Progenitor cell of endocrine pancreas (in vitro differentiated cells): Measurements from ENCODE around the gene BNIPL. TPM values are rescaled to one million over a fixed set of nuclear protein-coding genes. Genes with fewer than 3 reads are reported as not detected.

Source experiments
- DNase-seq: peaks from one replicate; pipeline ENCODE4 v3.0.0; 2021; ENCODE audit warnings: low spot score; ENCODE audit not compliant: unreplicated experiment
- H3K27ac Mint-ChIP-seq: 2 replicates; pipeline ENCODE4 v1.8.0; 2021; ENCODE audit warnings: mild to moderate bottlenecking, moderate library complexity, mixed read lengths
- H3K27me3 Mint-ChIP-seq: 2 replicates; pipeline ENCODE4 v1.8.0; 2021; ENCODE audit warnings: mixed read lengths
- H3K36me3 Mint-ChIP-seq: 2 replicates; pipeline ENCODE4 v1.8.0; 2022; ENCODE audit warnings: mixed read lengths; ENCODE audit not compliant: insufficient read depth
- H3K4me1 Mint-ChIP-seq: 2 replicates; pipeline ENCODE4 v1.8.0; 2021; ENCODE audit warnings: low read depth, mixed read lengths
- H3K4me3 Mint-ChIP-seq: 2 replicates; pipeline ENCODE4 v1.8.0; 2021; ENCODE audit warnings: low read depth, mild to moderate bottlenecking, moderate library complexity, mixed read lengths
- H3K9me3 Mint-ChIP-seq: 2 replicates; pipeline ENCODE4 v1.8.0; 2021; ENCODE audit warnings: low read depth, mixed read lengths
- CTCF ChIP-seq: fragments of 200-600 bp; sonication (generic); IDR thresholded peaks from one replicate; pipeline ENCODE4 v1.5.0; 2021; ENCODE audit warnings: antibody characterized with exemption, mild to moderate bottlenecking; ENCODE audit not compliant: unreplicated experiment
- total RNA-seq: library from RNA; stranded (reverse); gene quantifications from 2 replicates; pipeline ENCODE4 v1.2.1, GENCODE V29; 2021

Gene BNIPL
- total RNA-seq, 1 donor from 2014 or later, result 0.93 TPM

GRCh38 chr1:151060657-151061421 is 24.5 kb downstream of the BNIPL start:
- TF ChIP-seq CTCF, result no peak
- Mint-ChIP-seq H3K4me3 (peak overlapping the region; percentile 86), H3K27me3 (no peaks in the 10 kb centered on the region), H3K9me3 (no peaks in the 10 kb centered on the region), H3K4me1 (peaks cover 57% of the 10 kb centered on the region), H3K36me3 (peaks cover 25% of the 10 kb centered on the region), H3K27ac (peak overlapping the region; percentile 91)
- no peak for DNase-seq

- no peaks in the 10 kb centered on the region for H3K9me3 Mint-ChIP-seq
- H3K4me3 Mint-ChIP-seq, result peak overlapping the region; percentile 86
- TF ChIP-seq CTCF, result no peak
- H3K4me1 Mint-ChIP-seq, result peaks cover 48% of the 10 kb centered on the region
- peaks cover 21% of the 10 kb centered on the region for H3K36me3 Mint-ChIP-seq
- no peaks in the 10 kb centered on the region for H3K27me3 Mint-ChIP-seq
- H3K27ac Mint-ChIP-seq, result peak overlapping the region; percentile 91
- no peak for DNase-seq
These were observed 25.3 kb downstream of the BNIPL start for GRCh38 chr1:151061704-151062103.

- peak overlapping the region; percentile 86 for H3K4me3 Mint-ChIP-seq
- no peak for DNase-seq
- peak overlapping the region; percentile 90 for H3K27ac Mint-ChIP-seq
- no peak for TF ChIP-seq CTCF
- peaks cover 40% of the 10 kb centered on the region for H3K4me1 Mint-ChIP-seq
- H3K36me3 Mint-ChIP-seq, result peaks cover 19% of the 10 kb centered on the region
- H3K9me3 Mint-ChIP-seq, result no peaks in the 10 kb centered on the region
- H3K27me3 Mint-ChIP-seq, result no peaks in the 10 kb centered on the region
These were observed 26.5 kb downstream of the BNIPL start for GRCh38 chr1:151062741-151063371.

- peaks cover 31% of the 10 kb centered on the region for H3K4me1 Mint-ChIP-seq
- no peak overlapping the region for H3K4me3 Mint-ChIP-seq
- no peaks in the 10 kb centered on the region for H3K9me3 Mint-ChIP-seq
- no peak for TF ChIP-seq CTCF
- H3K27ac Mint-ChIP-seq, result no peak overlapping the region
- H3K36me3 Mint-ChIP-seq, result peaks cover 19% of the 10 kb centered on the region
- no peaks in the 10 kb centered on the region for H3K27me3 Mint-ChIP-seq
- no peak for DNase-seq
These were observed 28.8 kb downstream of the BNIPL start for GRCh38 chr1:151065089-151065645.

GRCh38 chr1:151067185-151067584 is 30.8 kb downstream of the BNIPL start:
- H3K9me3 Mint-ChIP-seq, result no peaks in the 10 kb centered on the region
- H3K36me3 Mint-ChIP-seq, result peaks cover 19% of the 10 kb centered on the region
- TF ChIP-seq CTCF, result no peak
- no peak for DNase-seq
- H3K27me3 Mint-ChIP-seq, result no peaks in the 10 kb centered on the region
- no peak overlapping the region for H3K27ac Mint-ChIP-seq
- H3K4me1 Mint-ChIP-seq, result peaks cover 21% of the 10 kb centered on the region
- no peak overlapping the region for H3K4me3 Mint-ChIP-seq
